Neural cell (in vitro differentiated cells): ENCODE results near the gene FRMD4A. TPM values are rescaled to one million over a fixed set of nuclear protein-coding genes. Genes with fewer than 3 reads are reported as not detected.

Source experiments
- H2AFZ ChIP-seq: fragments of 200-600, 300-800 bp; sonication (generic), shearing (Covaris generic); 2 replicates; pipeline ENCODE4 v1.6.0; 2014; ENCODE audit warnings: low read depth, mild to moderate bottlenecking, antibody characterized with exemption, low read length, moderate library complexity
- H3F3A ChIP-seq: fragments of 200-600 bp; shearing (Covaris generic); 2 replicates; pipeline ENCODE4 v1.6.1; 2016; ENCODE audit warnings: mild to moderate bottlenecking, moderate library complexity, mixed read lengths, antibody characterized with exemption, low read length; ENCODE audit not compliant: insufficient read depth, poor library complexity, severe bottlenecking
- H3K27ac ChIP-seq: fragments of 200-600, 300-800 bp; sonication (generic), shearing (Covaris generic); 2 replicates; pipeline ENCODE4 v1.5.1; 2014; ENCODE audit warnings: mild to moderate bottlenecking, low read length, moderate library complexity
- H3K27me3 ChIP-seq: fragments of 300-800, 200-600 bp; sonication (generic), shearing (Covaris generic); 2 replicates; pipeline ENCODE4 v1.6.0; 2014; ENCODE audit warnings: mild to moderate bottlenecking, low read depth, low read length, moderate library complexity; ENCODE audit not compliant: insufficient read depth
- H3K36me3 ChIP-seq: fragments of 300-800, 200-600 bp; sonication (generic), shearing (Covaris generic); 2 replicates; pipeline ENCODE4 v1.5.1; 2014; ENCODE audit warnings: mild to moderate bottlenecking, antibody characterized with exemption, low read length, moderate library complexity; ENCODE audit not compliant: insufficient read depth
- H3K4me2 ChIP-seq: fragments of 300-800, 200-600 bp; sonication (generic), shearing (Covaris generic); 2 replicates; pipeline ENCODE4 v1.6.0; 2014; ENCODE audit warnings: mild to moderate bottlenecking, low read length
- H3K4me3 ChIP-seq: fragments of 300-800, 200-600 bp; sonication (generic), shearing (Covaris generic); 2 replicates; pipeline ENCODE4 v1.5.1; 2014; ENCODE audit warnings: mild to moderate bottlenecking, low read length, moderate library complexity
- H3K79me2 ChIP-seq: fragments of 200-600 bp; shearing (Covaris generic); replicated peaks from 2 replicates; pipeline ENCODE4 v1.6.0; 2014; ENCODE audit warnings: mild to moderate bottlenecking, low read length, moderate library complexity; ENCODE audit not compliant: insufficient read depth
- H3K9ac ChIP-seq: fragments of 300-800, 200-600 bp; sonication (generic), shearing (Covaris generic); 2 replicates; pipeline ENCODE4 v1.6.1; 2016; ENCODE audit warnings: mild to moderate bottlenecking, low read length, mixed read lengths
- H3K9me2 ChIP-seq: fragments of 200-600 bp; shearing (Covaris generic); 2 replicates; pipeline ENCODE4 v1.6.1; 2016; ENCODE audit warnings: mild to moderate bottlenecking, low read length, mixed read lengths; ENCODE audit not compliant: insufficient read depth
- H3K9me3 ChIP-seq: fragments of 200-600, 300-800 bp; sonication (generic), shearing (Covaris generic); 2 replicates; pipeline ENCODE4 v1.6.1; 2016; ENCODE audit warnings: mild to moderate bottlenecking, mixed run types, low read length, moderate library complexity, mixed read lengths
- H4K20me1 ChIP-seq: fragments of 200-600 bp; shearing (Covaris generic); 2 replicates; pipeline ENCODE4 v1.6.1; 2016; ENCODE audit warnings: mild to moderate bottlenecking, mixed run types; ENCODE audit not compliant: insufficient read depth
- EP300 ChIP-seq: fragments of 450-650 bp; conservative IDR thresholded peaks from 2 replicates; pipeline ENCODE4 v1.6.1; 2014; ENCODE audit warnings: antibody characterized with exemption, mild to moderate bottlenecking, moderate library complexity; ENCODE audit not compliant: poor library complexity, severe bottlenecking
- EZH2 ChIP-seq: fragments of 200-600, 300-800 bp; shearing (Covaris generic), sonication (generic); IDR thresholded peaks from 2 replicates; pipeline ENCODE4 v1.6.1; 2014; ENCODE audit warnings: antibody characterized with exemption, low read length, borderline replicate concordance, mild to moderate bottlenecking; ENCODE audit not compliant: insufficient read depth, poor library complexity, severe bottlenecking
- MXI1 ChIP-seq: fragments of 450-650 bp; conservative IDR thresholded peaks from 2 replicates; pipeline ENCODE4 v1.6.1; 2014; ENCODE audit warnings: antibody characterized with exemption, mild to moderate bottlenecking; ENCODE audit not compliant: poor library complexity, severe bottlenecking
- POLR2AphosphoS5 ChIP-seq: IDR thresholded peaks from 2 replicates; pipeline ENCODE4 v1.6.1; 2012
- RAD21 ChIP-seq: fragments of 450-650 bp; conservative IDR thresholded peaks from 2 replicates; pipeline ENCODE4 v1.6.1; 2014; ENCODE audit warnings: antibody characterized with exemption, mild to moderate bottlenecking, moderate library complexity
- SMC3 ChIP-seq: fragments of 450-650 bp; conservative IDR thresholded peaks from 2 replicates; pipeline ENCODE4 v1.6.1; 2014; ENCODE audit warnings: antibody characterized with exemption, mild to moderate bottlenecking, moderate library complexity; ENCODE audit not compliant: poor library complexity
- TAF1 ChIP-seq: IDR thresholded peaks from 2 replicates; pipeline ENCODE4 v1.6.1; 2012; ENCODE audit warnings: low read depth
- polyA plus RNA-seq: library from polyadenylated mRNA; depleted of rRNA; stranded (reverse); fragments of >200 nt; gene quantifications from 2 replicates; pipeline ENCODE4 v1.2.3, GENCODE V29; 2014
- TF ChIP-seq, protein P1 (sequence below): IDR thresholded peaks from 2 replicates; pipeline ENCODE4 v1.6.1; 2012; ENCODE audit warnings: borderline replicate concordance
- TF ChIP-seq, protein P2 (sequence below): fragments of 450-650 bp; IDR thresholded peaks from 2 replicates; pipeline ENCODE4 v1.5.1; 2014; ENCODE audit warnings: antibody characterized with exemption, mild to moderate bottlenecking, moderate library complexity; ENCODE audit not compliant: poor library complexity, severe bottlenecking

The FRMD4A gene
- polyA plus RNA-seq, 1 donor from 2014 or later: 36.5 TPM

DNA sequence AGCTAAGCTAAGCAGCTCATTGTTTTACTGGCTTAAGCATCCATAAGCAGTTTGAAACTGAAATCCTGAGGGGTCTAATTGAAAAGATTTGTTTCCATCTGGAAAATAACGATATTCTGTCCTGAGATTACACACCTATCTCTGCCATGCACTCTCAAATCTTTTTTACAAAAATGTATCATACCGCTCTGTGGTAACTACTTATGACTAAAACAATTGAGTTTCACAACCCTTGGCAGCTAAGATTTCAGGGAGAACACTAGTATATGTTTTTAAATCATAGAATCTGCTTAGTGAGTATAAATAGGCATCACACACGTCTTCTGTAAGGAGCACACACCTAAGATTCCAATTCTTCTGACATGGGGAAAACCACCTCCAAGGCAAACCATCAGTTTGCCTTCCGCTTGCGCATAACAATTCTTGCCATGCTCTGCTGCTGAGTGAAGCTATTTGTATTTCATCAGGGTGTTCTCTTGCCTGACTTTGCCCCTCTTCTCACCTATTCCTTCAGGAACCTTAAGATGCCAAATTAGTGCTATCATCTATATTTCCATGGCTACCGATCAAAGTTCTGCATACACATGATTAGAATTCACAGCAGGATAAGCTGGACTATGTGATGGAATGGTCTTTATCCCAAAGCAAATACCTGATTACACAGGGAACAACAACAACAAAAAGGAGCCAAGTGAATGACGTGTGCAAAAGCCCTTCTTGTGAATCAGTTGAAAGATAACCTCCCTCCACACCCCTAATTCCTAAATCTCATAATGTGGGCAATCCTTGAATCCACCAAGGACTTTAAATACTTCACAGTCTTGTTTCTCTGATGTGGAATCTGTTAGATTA is 703.0 kb downstream of the FRMD4A start:
- no peaks in the 10 kb centered on the region for H4K20me1 ChIP-seq
- H3K9me2 ChIP-seq: no peaks in the 10 kb centered on the region
- no peaks in the 10 kb centered on the region for H3K9me3 ChIP-seq
- no peak overlapping the region for H3K4me2 ChIP-seq
- TF ChIP-seq, protein P1, sequence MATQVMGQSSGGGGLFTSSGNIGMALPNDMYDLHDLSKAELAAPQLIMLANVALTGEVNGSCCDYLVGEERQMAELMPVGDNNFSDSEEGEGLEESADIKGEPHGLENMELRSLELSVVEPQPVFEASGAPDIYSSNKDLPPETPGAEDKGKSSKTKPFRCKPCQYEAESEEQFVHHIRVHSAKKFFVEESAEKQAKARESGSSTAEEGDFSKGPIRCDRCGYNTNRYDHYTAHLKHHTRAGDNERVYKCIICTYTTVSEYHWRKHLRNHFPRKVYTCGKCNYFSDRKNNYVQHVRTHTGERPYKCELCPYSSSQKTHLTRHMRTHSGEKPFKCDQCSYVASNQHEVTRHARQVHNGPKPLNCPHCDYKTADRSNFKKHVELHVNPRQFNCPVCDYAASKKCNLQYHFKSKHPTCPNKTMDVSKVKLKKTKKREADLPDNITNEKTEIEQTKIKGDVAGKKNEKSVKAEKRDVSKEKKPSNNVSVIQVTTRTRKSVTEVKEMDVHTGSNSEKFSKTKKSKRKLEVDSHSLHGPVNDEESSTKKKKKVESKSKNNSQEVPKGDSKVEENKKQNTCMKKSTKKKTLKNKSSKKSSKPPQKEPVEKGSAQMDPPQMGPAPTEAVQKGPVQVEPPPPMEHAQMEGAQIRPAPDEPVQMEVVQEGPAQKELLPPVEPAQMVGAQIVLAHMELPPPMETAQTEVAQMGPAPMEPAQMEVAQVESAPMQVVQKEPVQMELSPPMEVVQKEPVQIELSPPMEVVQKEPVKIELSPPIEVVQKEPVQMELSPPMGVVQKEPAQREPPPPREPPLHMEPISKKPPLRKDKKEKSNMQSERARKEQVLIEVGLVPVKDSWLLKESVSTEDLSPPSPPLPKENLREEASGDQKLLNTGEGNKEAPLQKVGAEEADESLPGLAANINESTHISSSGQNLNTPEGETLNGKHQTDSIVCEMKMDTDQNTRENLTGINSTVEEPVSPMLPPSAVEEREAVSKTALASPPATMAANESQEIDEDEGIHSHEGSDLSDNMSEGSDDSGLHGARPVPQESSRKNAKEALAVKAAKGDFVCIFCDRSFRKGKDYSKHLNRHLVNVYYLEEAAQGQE: no peak
- H3K9ac ChIP-seq: no peak overlapping the region
- H3K27me3 ChIP-seq: no peaks in the 10 kb centered on the region
- no peak overlapping the region for H2AFZ ChIP-seq
- no peak overlapping the region for H3K27ac ChIP-seq
- no peaks in the 10 kb centered on the region for H3F3A ChIP-seq
- H3K4me3 ChIP-seq: no peak overlapping the region
- H3K36me3 ChIP-seq: peaks cover 8% of the 10 kb centered on the region
- H3K79me2 ChIP-seq: no peaks in the 10 kb centered on the region

DNA sequence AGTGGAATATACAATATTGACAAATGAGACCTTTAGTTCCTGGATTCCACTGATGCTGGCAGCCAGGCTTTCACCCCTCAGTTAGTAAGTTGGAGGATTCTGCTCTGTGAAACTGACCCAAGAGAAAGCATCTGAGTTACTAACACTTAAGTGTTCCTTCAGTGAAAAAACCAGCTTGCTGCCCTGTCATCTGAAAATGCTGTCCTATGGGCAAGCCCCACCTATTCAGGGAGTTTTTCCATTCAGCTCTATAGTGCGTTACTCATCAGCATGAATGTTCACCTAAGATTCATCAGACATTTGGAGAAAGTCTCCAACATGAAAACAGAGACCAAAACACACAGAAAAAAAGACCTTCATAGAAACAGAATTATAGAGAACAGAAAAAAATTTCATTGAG is 706.1 kb downstream of the FRMD4A start:
- H3K27me3 ChIP-seq: no peaks in the 10 kb centered on the region
- no peak overlapping the region for H2AFZ ChIP-seq
- no peak overlapping the region for H3K9ac ChIP-seq
- H3K9me3 ChIP-seq: no peaks in the 10 kb centered on the region
- no peaks in the 10 kb centered on the region for H4K20me1 ChIP-seq
- H3K4me3 ChIP-seq: no peak overlapping the region
- H3K36me3 ChIP-seq: peaks cover 16% of the 10 kb centered on the region
- no peaks in the 10 kb centered on the region for H3F3A ChIP-seq
- no peak overlapping the region for H3K27ac ChIP-seq
- TF ChIP-seq POLR2AphosphoS5 (no peak), SMC3 (no peak), EP300 (no peak), TAF1 (no peak), MXI1 (no peak), EZH2 (no peak), RAD21 (no peak)
- TF ChIP-seq, protein P1: no peak
- TF ChIP-seq, protein P2, sequence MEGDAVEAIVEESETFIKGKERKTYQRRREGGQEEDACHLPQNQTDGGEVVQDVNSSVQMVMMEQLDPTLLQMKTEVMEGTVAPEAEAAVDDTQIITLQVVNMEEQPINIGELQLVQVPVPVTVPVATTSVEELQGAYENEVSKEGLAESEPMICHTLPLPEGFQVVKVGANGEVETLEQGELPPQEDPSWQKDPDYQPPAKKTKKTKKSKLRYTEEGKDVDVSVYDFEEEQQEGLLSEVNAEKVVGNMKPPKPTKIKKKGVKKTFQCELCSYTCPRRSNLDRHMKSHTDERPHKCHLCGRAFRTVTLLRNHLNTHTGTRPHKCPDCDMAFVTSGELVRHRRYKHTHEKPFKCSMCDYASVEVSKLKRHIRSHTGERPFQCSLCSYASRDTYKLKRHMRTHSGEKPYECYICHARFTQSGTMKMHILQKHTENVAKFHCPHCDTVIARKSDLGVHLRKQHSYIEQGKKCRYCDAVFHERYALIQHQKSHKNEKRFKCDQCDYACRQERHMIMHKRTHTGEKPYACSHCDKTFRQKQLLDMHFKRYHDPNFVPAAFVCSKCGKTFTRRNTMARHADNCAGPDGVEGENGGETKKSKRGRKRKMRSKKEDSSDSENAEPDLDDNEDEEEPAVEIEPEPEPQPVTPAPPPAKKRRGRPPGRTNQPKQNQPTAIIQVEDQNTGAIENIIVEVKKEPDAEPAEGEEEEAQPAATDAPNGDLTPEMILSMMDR: no peak
- no peaks in the 10 kb centered on the region for H3K79me2 ChIP-seq
- no peaks in the 10 kb centered on the region for H3K9me2 ChIP-seq
- no peak overlapping the region for H3K4me2 ChIP-seq
